ENCODE data around the gene CETN2. TPM values are rescaled to one million over a fixed set of nuclear protein-coding genes. Genes with fewer than 3 reads are reported as not detected.
"Not testable (repeated sequence)": the region's sequence is repeated elsewhere in the genome, so short reads cannot be mapped to it uniquely, and the experiment has no call there.

The CETN2 gene
- 128 and 135 TPM in 2 replicates for total RNA-seq (2014; rRNA removed; shearing (Covaris generic))

GRCh38 chrX:152830312-152831305 is at the start of gene CETN2, which contains the start of gene NSDHL:
CETN2 (minus strand) TSS chrX:152830757; CDS start chrX:152830710, 47 bp downstream.
NSDHL (plus strand) TSS chrX:152831063; CDS start chrX:152846325, 15,262 bp downstream.
- peak; percentile 95 for DNase-seq (ENCODE audit: low spot score)

GRCh38 chrX:152878976-152879755 is 48.6 kb upstream of the CETN2 start:
- no peak for DNase-seq (ENCODE audit: low spot score)

GRCh38 chrX:152876931-152877840 is 46.6 kb upstream of the CETN2 start:
- no peak for DNase-seq (ENCODE audit: low spot score)

GRCh38 chrX:152873361-152873760 is 42.8 kb upstream of the CETN2 start:
- no peak for DNase-seq (ENCODE audit: low spot score)

- DNase-seq (ENCODE audit: low spot score): no peak
Measured at GRCh38 chrX:152872522-152872921, 42.0 kb upstream of the CETN2 start.

- DNase-seq (ENCODE audit: low spot score): no peak
Measured at GRCh38 chrX:152871260-152871659, 40.7 kb upstream of the CETN2 start.

GRCh38 chrX:152869972-152870371 is 39.4 kb upstream of the CETN2 start:
- no peak for DNase-seq (ENCODE audit: low spot score)

- no peak for DNase-seq (ENCODE audit: low spot score)
Measured at GRCh38 chrX:152866386-152866785, 35.8 kb upstream of the CETN2 start.

GRCh38 chrX:152865232-152865920 is 34.8 kb upstream of the CETN2 start:
- DNase-seq (ENCODE audit: low spot score): no peak

GRCh38 chrX:152861826-152862225 is 31.3 kb upstream of the CETN2 start:
- no peak for DNase-seq (ENCODE audit: low spot score)

GRCh38 chrX:152861116-152861515 is 30.6 kb upstream of the CETN2 start:
- no peak for DNase-seq (ENCODE audit: low spot score)

- no peak for DNase-seq (ENCODE audit: low spot score)
Measured at GRCh38 chrX:152853986-152854385, 23.4 kb upstream of the CETN2 start.

- no peak for DNase-seq (ENCODE audit: low spot score)
Measured at GRCh38 chrX:152850465-152850864, 19.9 kb upstream of the CETN2 start.

- no peak for DNase-seq (ENCODE audit: low spot score)
Measured at GRCh38 chrX:152847281-152847680, 16.7 kb upstream of the CETN2 start.

- DNase-seq (ENCODE audit: low spot score): peak; percentile 59
Measured at GRCh38 chrX:152845618-152846240, 15.2 kb upstream of the CETN2 start.

GRCh38 chrX:152844256-152844655 is 13.7 kb upstream of the CETN2 start:
- DNase-seq (ENCODE audit: low spot score): no peak

GRCh38 chrX:152843852-152844251 is 13.3 kb upstream of the CETN2 start:
- DNase-seq (ENCODE audit: low spot score): no peak

GRCh38 chrX:152842772-152843338 is 12.3 kb upstream of the CETN2 start:
- DNase-seq (ENCODE audit: low spot score): no peak

GRCh38 chrX:152835470-152835869 is 4.9 kb upstream of the CETN2 start:
- DNase-seq (ENCODE audit: low spot score): not testable (repeated sequence)

- no peak for DNase-seq (ENCODE audit: low spot score)
Measured at GRCh38 chrX:152833378-152833777, 2.8 kb upstream of the CETN2 start.
